Neural cell (in vitro differentiated cells): ENCODE data around the gene NAP1L1. TPM values are rescaled to one million over a fixed set of nuclear protein-coding genes. Genes with fewer than 3 reads are reported as not detected.

ENCODE experiments used
- H2AFZ ChIP-seq: fragments of 200-600, 300-800 bp; sonication (generic), shearing (Covaris generic); 2 replicates; pipeline ENCODE4 v1.6.0; 2014; ENCODE audit warnings: low read depth, mild to moderate bottlenecking, antibody characterized with exemption, low read length, moderate library complexity
- H3F3A ChIP-seq: fragments of 200-600 bp; shearing (Covaris generic); 2 replicates; pipeline ENCODE4 v1.6.1; 2016; ENCODE audit warnings: mild to moderate bottlenecking, moderate library complexity, mixed read lengths, antibody characterized with exemption, low read length; ENCODE audit not compliant: insufficient read depth, poor library complexity, severe bottlenecking
- H3K27ac ChIP-seq: fragments of 200-600, 300-800 bp; sonication (generic), shearing (Covaris generic); 2 replicates; pipeline ENCODE4 v1.5.1; 2014; ENCODE audit warnings: mild to moderate bottlenecking, low read length, moderate library complexity
- H3K27me3 ChIP-seq: fragments of 300-800, 200-600 bp; sonication (generic), shearing (Covaris generic); 2 replicates; pipeline ENCODE4 v1.6.0; 2014; ENCODE audit warnings: mild to moderate bottlenecking, low read depth, low read length, moderate library complexity; ENCODE audit not compliant: insufficient read depth
- H3K36me3 ChIP-seq: fragments of 300-800, 200-600 bp; sonication (generic), shearing (Covaris generic); 2 replicates; pipeline ENCODE4 v1.5.1; 2014; ENCODE audit warnings: mild to moderate bottlenecking, antibody characterized with exemption, low read length, moderate library complexity; ENCODE audit not compliant: insufficient read depth
- H3K4me2 ChIP-seq: fragments of 300-800, 200-600 bp; sonication (generic), shearing (Covaris generic); 2 replicates; pipeline ENCODE4 v1.6.0; 2014; ENCODE audit warnings: mild to moderate bottlenecking, low read length
- H3K4me3 ChIP-seq: fragments of 300-800, 200-600 bp; sonication (generic), shearing (Covaris generic); 2 replicates; pipeline ENCODE4 v1.5.1; 2014; ENCODE audit warnings: mild to moderate bottlenecking, low read length, moderate library complexity
- H3K79me2 ChIP-seq: fragments of 200-600 bp; shearing (Covaris generic); replicated peaks from 2 replicates; pipeline ENCODE4 v1.6.0; 2014; ENCODE audit warnings: mild to moderate bottlenecking, low read length, moderate library complexity; ENCODE audit not compliant: insufficient read depth
- H3K9ac ChIP-seq: fragments of 300-800, 200-600 bp; sonication (generic), shearing (Covaris generic); 2 replicates; pipeline ENCODE4 v1.6.1; 2016; ENCODE audit warnings: mild to moderate bottlenecking, low read length, mixed read lengths
- H3K9me2 ChIP-seq: fragments of 200-600 bp; shearing (Covaris generic); 2 replicates; pipeline ENCODE4 v1.6.1; 2016; ENCODE audit warnings: mild to moderate bottlenecking, low read length, mixed read lengths; ENCODE audit not compliant: insufficient read depth
- H3K9me3 ChIP-seq: fragments of 200-600, 300-800 bp; sonication (generic), shearing (Covaris generic); 2 replicates; pipeline ENCODE4 v1.6.1; 2016; ENCODE audit warnings: mild to moderate bottlenecking, mixed run types, low read length, moderate library complexity, mixed read lengths
- H4K20me1 ChIP-seq: fragments of 200-600 bp; shearing (Covaris generic); 2 replicates; pipeline ENCODE4 v1.6.1; 2016; ENCODE audit warnings: mild to moderate bottlenecking, mixed run types; ENCODE audit not compliant: insufficient read depth
- CTCF ChIP-seq: fragments of 450-650 bp; IDR thresholded peaks from 2 replicates; pipeline ENCODE4 v1.5.1; 2014; ENCODE audit warnings: antibody characterized with exemption, mild to moderate bottlenecking, moderate library complexity; ENCODE audit not compliant: poor library complexity, severe bottlenecking
- EP300 ChIP-seq: fragments of 450-650 bp; conservative IDR thresholded peaks from 2 replicates; pipeline ENCODE4 v1.6.1; 2014; ENCODE audit warnings: antibody characterized with exemption, mild to moderate bottlenecking, moderate library complexity; ENCODE audit not compliant: poor library complexity, severe bottlenecking
- EZH2 ChIP-seq: fragments of 200-600, 300-800 bp; shearing (Covaris generic), sonication (generic); IDR thresholded peaks from 2 replicates; pipeline ENCODE4 v1.6.1; 2014; ENCODE audit warnings: antibody characterized with exemption, low read length, borderline replicate concordance, mild to moderate bottlenecking; ENCODE audit not compliant: insufficient read depth, poor library complexity, severe bottlenecking
- MXI1 ChIP-seq: fragments of 450-650 bp; conservative IDR thresholded peaks from 2 replicates; pipeline ENCODE4 v1.6.1; 2014; ENCODE audit warnings: antibody characterized with exemption, mild to moderate bottlenecking; ENCODE audit not compliant: poor library complexity, severe bottlenecking
- POLR2AphosphoS5 ChIP-seq: IDR thresholded peaks from 2 replicates; pipeline ENCODE4 v1.6.1; 2012
- RAD21 ChIP-seq: fragments of 450-650 bp; conservative IDR thresholded peaks from 2 replicates; pipeline ENCODE4 v1.6.1; 2014; ENCODE audit warnings: antibody characterized with exemption, mild to moderate bottlenecking, moderate library complexity
- SMC3 ChIP-seq: fragments of 450-650 bp; conservative IDR thresholded peaks from 2 replicates; pipeline ENCODE4 v1.6.1; 2014; ENCODE audit warnings: antibody characterized with exemption, mild to moderate bottlenecking, moderate library complexity; ENCODE audit not compliant: poor library complexity
- TAF1 ChIP-seq: IDR thresholded peaks from 2 replicates; pipeline ENCODE4 v1.6.1; 2012; ENCODE audit warnings: low read depth
- polyA plus RNA-seq: library from polyadenylated mRNA; depleted of rRNA; stranded (reverse); fragments of >200 nt; gene quantifications from 2 replicates; pipeline ENCODE4 v1.2.3, GENCODE V29; 2014
- TF ChIP-seq, protein P1 (sequence below): IDR thresholded peaks from 2 replicates; pipeline ENCODE4 v1.6.1; 2012; ENCODE audit warnings: borderline replicate concordance

Gene NAP1L1
- polyA plus RNA-seq, 1 donor from 2014 or later, result 359 TPM

DNA sequence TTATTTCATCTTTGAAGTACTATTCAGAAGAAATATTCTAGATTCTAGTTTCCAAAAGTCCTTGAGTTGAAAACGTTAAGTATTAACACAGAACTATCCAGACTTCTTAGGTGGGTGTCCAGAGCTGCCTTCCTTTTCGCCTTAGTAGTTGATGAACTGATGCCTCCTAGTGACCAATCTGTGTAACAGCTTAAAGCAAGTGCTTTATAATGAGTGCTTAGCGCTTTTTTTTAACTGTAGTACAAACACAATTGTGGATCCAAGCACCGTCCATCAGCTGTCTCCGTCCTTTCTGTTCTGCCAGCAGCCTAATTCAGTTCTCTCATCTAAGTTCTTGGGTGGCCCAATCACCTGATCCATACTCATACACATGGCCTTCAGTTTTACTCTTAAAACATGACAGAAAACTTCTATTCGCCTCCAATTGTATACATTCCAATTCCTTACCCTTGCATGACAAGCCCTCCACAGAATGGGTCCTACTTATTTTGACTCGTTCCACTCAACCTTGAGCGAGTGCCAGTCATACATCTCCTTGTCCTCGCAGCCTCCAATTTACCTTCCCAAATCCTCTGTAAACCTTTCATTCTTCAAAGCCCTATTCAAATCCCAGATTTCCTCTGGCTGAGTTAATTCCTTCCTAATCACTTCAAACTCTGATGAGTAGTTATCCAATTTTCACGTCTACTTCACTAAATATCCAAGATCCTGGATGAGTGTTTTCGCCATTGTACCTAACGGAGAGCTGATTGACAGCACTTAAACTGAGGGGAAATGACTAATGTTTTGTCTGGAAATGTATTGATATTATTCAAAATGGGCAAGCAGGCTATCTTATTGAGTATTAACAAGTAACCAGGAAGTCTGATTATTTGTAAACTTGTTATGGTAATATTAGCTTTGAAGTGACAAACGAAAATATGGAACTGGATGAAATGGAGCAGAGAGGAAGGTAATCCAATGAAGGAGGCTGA, 47.1 kb downstream of the NAP1L1 start:
- no peaks in the 10 kb centered on the region for H3K36me3 ChIP-seq
- H3K4me3 ChIP-seq, result no peak overlapping the region
- no peak overlapping the region for H3K9ac ChIP-seq
- peaks cover 9% of the 10 kb centered on the region for H3K27me3 ChIP-seq
- no peaks in the 10 kb centered on the region for H4K20me1 ChIP-seq
- TF ChIP-seq SMC3 (peak; percentile 96), CTCF (peak; percentile 93), RAD21 (peak; percentile 94), POLR2AphosphoS5 (no peak), MXI1 (no peak)
- H3F3A ChIP-seq, result no peaks in the 10 kb centered on the region
- H3K4me2 ChIP-seq, result no peak overlapping the region
- H3K27ac ChIP-seq, result no peak overlapping the region
- H2AFZ ChIP-seq, result no peak overlapping the region
- H3K9me2 ChIP-seq, result no peaks in the 10 kb centered on the region
- no peaks in the 10 kb centered on the region for H3K9me3 ChIP-seq
- H3K79me2 ChIP-seq, result no peaks in the 10 kb centered on the region

DNA sequence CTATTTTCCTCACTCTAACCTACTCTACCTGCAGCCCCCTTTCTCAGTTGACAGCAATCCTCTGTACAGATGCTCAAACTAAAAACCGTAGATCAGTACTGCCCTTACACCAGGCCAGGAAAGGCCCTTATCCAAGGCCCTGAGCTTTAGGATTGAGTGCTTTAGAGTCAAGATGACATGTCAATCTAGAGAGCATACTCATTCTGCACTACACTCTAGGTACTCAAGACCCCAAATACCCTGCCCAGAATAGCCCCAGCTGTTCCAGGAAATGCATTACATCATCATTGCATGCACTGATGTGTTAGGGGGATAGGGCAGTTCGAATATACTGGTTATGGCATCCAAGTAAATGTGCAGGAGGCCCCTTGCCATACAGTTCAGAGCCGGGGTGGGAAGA, 49.4 kb downstream of the NAP1L1 start:
- no peak overlapping the region for H3K4me3 ChIP-seq
- H3K27me3 ChIP-seq, result peaks cover 10% of the 10 kb centered on the region
- H2AFZ ChIP-seq, result no peak overlapping the region
- H4K20me1 ChIP-seq, result no peaks in the 10 kb centered on the region
- H3K27ac ChIP-seq, result no peak overlapping the region
- no peaks in the 10 kb centered on the region for H3K79me2 ChIP-seq
- H3K9ac ChIP-seq, result no peak overlapping the region
- H3K9me2 ChIP-seq, result no peaks in the 10 kb centered on the region
- no peak overlapping the region for H3K4me2 ChIP-seq
- TF ChIP-seq MXI1 (no peak), CTCF (no peak), TAF1 (no peak), EP300 (no peak), EZH2 (no peak), RAD21 (no peak), SMC3 (no peak), POLR2AphosphoS5 (no peak)
- TF ChIP-seq, protein P1, sequence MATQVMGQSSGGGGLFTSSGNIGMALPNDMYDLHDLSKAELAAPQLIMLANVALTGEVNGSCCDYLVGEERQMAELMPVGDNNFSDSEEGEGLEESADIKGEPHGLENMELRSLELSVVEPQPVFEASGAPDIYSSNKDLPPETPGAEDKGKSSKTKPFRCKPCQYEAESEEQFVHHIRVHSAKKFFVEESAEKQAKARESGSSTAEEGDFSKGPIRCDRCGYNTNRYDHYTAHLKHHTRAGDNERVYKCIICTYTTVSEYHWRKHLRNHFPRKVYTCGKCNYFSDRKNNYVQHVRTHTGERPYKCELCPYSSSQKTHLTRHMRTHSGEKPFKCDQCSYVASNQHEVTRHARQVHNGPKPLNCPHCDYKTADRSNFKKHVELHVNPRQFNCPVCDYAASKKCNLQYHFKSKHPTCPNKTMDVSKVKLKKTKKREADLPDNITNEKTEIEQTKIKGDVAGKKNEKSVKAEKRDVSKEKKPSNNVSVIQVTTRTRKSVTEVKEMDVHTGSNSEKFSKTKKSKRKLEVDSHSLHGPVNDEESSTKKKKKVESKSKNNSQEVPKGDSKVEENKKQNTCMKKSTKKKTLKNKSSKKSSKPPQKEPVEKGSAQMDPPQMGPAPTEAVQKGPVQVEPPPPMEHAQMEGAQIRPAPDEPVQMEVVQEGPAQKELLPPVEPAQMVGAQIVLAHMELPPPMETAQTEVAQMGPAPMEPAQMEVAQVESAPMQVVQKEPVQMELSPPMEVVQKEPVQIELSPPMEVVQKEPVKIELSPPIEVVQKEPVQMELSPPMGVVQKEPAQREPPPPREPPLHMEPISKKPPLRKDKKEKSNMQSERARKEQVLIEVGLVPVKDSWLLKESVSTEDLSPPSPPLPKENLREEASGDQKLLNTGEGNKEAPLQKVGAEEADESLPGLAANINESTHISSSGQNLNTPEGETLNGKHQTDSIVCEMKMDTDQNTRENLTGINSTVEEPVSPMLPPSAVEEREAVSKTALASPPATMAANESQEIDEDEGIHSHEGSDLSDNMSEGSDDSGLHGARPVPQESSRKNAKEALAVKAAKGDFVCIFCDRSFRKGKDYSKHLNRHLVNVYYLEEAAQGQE, result no peak
- H3F3A ChIP-seq, result no peaks in the 10 kb centered on the region
- no peaks in the 10 kb centered on the region for H3K36me3 ChIP-seq
- H3K9me3 ChIP-seq, result no peaks in the 10 kb centered on the region
